GM23248 (cell line): Measurements from ENCODE around the gene SH3RF2.

Experiments used
- EZH2 ChIP-seq: fragments of 200-600 bp; sonication (generic); IDR thresholded peaks from 2 replicates; pipeline ENCODE4 v1.6.1; 2018; ENCODE audit warnings: antibody characterized with exemption, mild to moderate bottlenecking; ENCODE audit not compliant: insufficient read depth, poor library complexity, severe bottlenecking
- EZH2phosphoT487 ChIP-seq: fragments of 200-600 bp; sonication (generic); IDR thresholded peaks from 2 replicates; pipeline ENCODE4 v1.6.1; 2018; ENCODE audit warnings: antibody characterized with exemption, moderate library complexity, mild to moderate bottlenecking, low read depth; ENCODE audit not compliant: insufficient read depth

- TF ChIP-seq EZH2: no peak
- no peak for TF ChIP-seq EZH2phosphoT487
These were observed 29.4 kb downstream of the SH3RF2 start for GRCh38 chr5:145965804-145966203.
